Ishikawa (cell line): ENCODE measurements around the gene NFXL1.

Experiments used
- CEBPB ChIP-seq: IDR thresholded peaks from 2 replicates; pipeline ENCODE4 v1.6.1; 2012
- CREB1 ChIP-seq: IDR thresholded peaks from 2 replicates; pipeline ENCODE4 v1.6.1; 2012; ENCODE audit warnings: low read depth
- EGR1 ChIP-seq: IDR thresholded peaks from 2 replicates; pipeline ENCODE4 v1.6.1; 2012
- EP300 ChIP-seq: IDR thresholded peaks from 2 replicates; pipeline ENCODE4 v1.6.1; 2012; ENCODE audit warnings: borderline replicate concordance
- FOXM1 ChIP-seq: IDR thresholded peaks from 2 replicates; pipeline ENCODE4 v1.6.1; 2012; ENCODE audit warnings: low read depth, borderline replicate concordance
- NFIC ChIP-seq: IDR thresholded peaks from 2 replicates; pipeline ENCODE4 v1.6.1; 2012
- RAD21 ChIP-seq: IDR thresholded peaks from 2 replicates; pipeline ENCODE4 v1.6.1; 2012; ENCODE audit warnings: low read depth
- TAF1 ChIP-seq: IDR thresholded peaks from 2 replicates; pipeline ENCODE4 v1.6.1; 2012; ENCODE audit warnings: low read depth, mild to moderate bottlenecking
- TCF12 ChIP-seq: IDR thresholded peaks from 2 replicates; pipeline ENCODE4 v1.6.1; 2012; ENCODE audit warnings: low read depth
- TEAD4 ChIP-seq: IDR thresholded peaks from 2 replicates; pipeline ENCODE4 v1.6.1; 2012
- YY1 ChIP-seq: IDR thresholded peaks from 2 replicates; pipeline ENCODE4 v1.6.1; 2012; ENCODE audit warnings: low read depth
- ZBTB7A ChIP-seq: IDR thresholded peaks from 2 replicates; pipeline ENCODE4 v1.6.1; 2012; ENCODE audit warnings: low read depth
- TF ChIP-seq, protein P1 (sequence below): IDR thresholded peaks from 2 replicates; pipeline ENCODE4 v1.6.1; 2012
- TF ChIP-seq, protein P2 (sequence below): IDR thresholded peaks from 2 replicates; pipeline ENCODE4 v1.6.1; 2012; ENCODE audit warnings: low read depth, mild to moderate bottlenecking
- TF ChIP-seq, protein P3 (sequence below): IDR thresholded peaks from 2 replicates; pipeline ENCODE4 v1.6.1; 2012

NFXL1 gene

DNA sequence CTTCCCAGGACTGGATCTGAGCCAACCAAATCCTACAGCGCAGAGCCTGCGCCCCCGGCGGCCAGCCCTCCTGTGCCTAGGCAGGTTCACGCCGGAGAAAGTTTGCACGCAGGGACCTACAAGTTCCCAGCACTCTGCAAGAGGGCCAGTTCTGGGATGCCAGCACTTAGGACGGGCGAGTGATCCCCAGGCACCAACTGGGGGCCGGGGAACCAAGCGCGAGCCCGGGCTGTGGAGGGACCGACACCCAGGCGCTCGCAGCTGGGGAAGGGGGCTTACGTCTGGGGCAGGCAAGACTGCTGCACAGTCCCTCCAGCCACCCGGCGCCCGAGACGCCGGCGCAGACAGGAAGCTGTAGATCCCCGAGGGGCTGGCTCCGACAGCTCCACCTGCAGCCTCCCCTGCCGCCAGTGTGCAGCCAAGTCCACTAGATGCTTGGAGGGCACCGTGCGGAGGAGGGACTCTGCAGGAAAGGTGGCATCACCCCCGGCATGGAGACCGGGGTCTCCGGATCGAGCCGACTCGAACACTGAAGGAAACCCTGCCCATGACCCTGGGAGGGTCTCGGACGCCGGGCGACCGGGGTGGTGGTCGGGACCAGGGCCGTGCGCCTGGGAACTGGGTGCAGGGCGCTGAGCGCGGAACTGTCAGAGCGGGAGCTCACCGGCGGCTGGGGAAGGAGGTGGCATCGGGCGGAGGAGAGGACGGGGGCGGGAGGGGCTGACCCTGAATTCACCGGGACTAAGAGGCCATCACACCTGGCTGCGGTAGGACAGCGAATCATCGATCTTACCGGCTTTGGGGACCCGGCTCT lies 77.1 kb downstream of the NFXL1 start:
- TF ChIP-seq TAF1 (no peak), NFIC (peak; percentile 53), ZBTB7A (peak; percentile 71; the same call in 1 of the 2 replicates)

DNA sequence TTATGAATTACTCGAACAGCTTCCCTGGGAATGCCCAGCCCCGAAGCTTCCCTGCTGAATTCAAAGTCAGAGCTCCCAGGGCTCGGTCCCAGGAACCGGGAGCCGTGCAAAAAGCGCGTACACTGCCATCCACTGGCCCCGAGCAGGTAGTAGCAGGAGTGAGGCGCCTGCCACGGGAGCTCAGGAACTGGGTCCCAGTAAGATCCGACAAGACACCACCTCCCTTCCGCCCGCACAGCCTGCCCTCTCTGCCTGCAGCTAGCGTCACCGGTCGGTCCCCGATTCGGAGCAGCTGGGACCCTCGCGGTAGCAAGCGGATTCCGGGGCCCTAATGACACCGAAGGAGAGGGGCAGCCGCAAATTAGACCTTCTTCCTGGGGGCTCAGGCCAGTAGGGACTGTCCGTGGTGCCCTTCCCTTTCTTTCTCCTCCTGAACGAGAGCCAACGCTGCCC lies 77.7 kb downstream of the NFXL1 start:
- TF ChIP-seq TCF12 (no peak), RAD21 (peak; percentile 72)

DNA sequence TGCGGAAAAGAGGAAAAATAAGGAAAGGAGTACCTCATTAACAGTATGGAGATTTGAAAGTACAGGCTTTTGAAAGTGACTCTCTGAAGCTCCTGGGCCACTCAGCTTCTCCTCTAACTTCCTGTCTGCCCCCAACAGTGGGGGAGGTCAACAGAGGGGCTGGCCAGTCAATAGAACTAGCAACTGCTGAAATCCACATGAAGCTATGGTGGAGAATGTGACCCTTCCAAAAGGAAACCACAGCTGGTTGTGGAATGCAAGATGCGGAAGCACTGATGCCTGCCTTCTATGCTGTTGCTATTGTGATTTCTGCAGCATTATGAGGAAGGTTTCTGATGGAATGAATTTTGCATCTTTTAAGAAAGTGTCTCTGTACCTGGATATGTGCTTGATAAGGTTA lies 78.9 kb downstream of the NFXL1 start:
- TF ChIP-seq TEAD4 (no peak), FOXM1 (no peak), EGR1 (no peak), RAD21 (no peak), YY1 (no peak), EP300 (no peak), NFIC (no peak), TAF1 (no peak), ZBTB7A (no peak), CREB1 (no peak), TCF12 (no peak), CEBPB (no peak)
- TF ChIP-seq, protein P1, sequence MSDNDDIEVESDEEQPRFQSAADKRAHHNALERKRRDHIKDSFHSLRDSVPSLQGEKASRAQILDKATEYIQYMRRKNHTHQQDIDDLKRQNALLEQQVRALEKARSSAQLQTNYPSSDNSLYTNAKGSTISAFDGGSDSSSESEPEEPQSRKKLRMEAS = no peak
- TF ChIP-seq, protein P2, sequence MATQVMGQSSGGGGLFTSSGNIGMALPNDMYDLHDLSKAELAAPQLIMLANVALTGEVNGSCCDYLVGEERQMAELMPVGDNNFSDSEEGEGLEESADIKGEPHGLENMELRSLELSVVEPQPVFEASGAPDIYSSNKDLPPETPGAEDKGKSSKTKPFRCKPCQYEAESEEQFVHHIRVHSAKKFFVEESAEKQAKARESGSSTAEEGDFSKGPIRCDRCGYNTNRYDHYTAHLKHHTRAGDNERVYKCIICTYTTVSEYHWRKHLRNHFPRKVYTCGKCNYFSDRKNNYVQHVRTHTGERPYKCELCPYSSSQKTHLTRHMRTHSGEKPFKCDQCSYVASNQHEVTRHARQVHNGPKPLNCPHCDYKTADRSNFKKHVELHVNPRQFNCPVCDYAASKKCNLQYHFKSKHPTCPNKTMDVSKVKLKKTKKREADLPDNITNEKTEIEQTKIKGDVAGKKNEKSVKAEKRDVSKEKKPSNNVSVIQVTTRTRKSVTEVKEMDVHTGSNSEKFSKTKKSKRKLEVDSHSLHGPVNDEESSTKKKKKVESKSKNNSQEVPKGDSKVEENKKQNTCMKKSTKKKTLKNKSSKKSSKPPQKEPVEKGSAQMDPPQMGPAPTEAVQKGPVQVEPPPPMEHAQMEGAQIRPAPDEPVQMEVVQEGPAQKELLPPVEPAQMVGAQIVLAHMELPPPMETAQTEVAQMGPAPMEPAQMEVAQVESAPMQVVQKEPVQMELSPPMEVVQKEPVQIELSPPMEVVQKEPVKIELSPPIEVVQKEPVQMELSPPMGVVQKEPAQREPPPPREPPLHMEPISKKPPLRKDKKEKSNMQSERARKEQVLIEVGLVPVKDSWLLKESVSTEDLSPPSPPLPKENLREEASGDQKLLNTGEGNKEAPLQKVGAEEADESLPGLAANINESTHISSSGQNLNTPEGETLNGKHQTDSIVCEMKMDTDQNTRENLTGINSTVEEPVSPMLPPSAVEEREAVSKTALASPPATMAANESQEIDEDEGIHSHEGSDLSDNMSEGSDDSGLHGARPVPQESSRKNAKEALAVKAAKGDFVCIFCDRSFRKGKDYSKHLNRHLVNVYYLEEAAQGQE = no peak
- TF ChIP-seq, protein P3, sequence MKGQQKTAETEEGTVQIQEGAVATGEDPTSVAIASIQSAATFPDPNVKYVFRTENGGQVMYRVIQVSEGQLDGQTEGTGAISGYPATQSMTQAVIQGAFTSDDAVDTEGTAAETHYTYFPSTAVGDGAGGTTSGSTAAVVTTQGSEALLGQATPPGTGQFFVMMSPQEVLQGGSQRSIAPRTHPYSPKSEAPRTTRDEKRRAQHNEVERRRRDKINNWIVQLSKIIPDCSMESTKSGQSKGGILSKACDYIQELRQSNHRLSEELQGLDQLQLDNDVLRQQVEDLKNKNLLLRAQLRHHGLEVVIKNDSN = no peak

DNA sequence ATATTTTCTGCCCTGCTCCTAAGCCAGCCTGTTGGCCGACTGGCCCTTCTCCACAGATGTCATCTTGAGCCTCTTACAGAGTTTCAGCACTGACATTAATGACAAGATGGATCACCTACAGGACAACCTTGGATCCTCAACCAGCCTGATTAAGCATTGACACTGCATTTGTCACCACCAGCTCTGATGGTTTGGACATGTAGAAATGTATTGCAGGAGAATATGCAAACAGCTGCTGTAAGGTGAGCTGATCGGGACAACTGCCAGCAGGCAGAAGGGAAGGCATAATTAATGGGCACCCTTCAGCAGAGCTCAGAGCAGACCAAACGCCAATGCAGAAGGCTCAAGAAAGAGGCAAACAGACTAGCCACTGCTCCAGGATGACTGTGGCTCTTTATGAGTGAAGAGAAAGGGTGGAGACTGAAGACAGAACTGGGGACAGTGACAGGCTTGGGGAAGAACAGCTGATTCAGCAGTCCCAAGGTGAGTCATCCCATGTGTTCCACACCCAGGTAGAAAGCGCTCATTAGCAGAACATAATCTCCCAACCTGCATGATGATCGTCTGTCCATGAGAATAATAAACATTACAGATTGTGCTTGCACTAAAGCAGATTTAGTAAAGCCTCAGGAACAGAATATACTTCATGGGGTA lies 83.2 kb downstream of the NFXL1 start:
- no peak for TF ChIP-seq FOXM1
- TF ChIP-seq, protein P1 = no peak
- TF ChIP-seq YY1 = no peak
- TF ChIP-seq, protein P2 = no peak
- TF ChIP-seq EP300 = no peak
- no peak for TF ChIP-seq CREB1
- TF ChIP-seq RAD21 = no peak

DNA sequence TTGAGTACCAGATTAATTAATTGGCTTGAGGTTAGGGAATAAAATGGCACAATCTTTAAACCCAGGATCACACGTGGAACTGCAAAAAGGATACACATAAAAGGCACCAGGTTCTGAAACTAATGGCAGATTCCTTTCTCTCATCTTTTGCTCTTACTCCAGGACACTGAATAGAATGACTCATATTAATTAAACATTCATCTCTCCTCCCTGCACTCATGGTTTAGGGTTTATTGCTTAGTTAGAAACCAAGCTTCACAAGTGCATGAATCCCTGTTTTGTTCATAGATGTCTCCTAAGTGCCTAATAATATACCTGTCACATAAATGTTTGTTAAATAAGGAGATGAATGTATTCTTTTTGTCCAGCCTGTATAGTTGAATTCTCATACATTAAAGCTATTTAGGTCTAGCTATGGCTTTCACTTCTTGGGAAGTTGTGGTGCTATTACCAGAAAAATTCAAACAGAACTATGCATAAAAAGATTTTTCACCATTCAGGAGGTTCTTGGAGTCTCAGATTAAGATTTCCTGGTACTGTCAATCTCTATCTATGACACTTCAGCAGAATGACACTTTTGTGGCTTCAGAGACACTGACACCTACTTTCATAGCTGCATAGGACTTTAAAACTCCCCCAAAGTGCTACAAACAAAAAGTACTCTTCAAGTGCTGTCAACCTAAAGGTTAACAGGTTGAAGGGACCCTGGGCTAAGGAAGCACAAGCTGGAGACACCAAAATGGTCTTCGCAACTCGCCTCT lies 83.9 kb downstream of the NFXL1 start:
- TF ChIP-seq YY1 (no peak), ZBTB7A (no peak), CREB1 (no peak), TAF1 (no peak), EP300 (no peak), TEAD4 (no peak), RAD21 (no peak)
- TF ChIP-seq, protein P3 = no peak
- TF ChIP-seq, protein P2 = no peak
- TF ChIP-seq, protein P1 = no peak
